Superior temporal gyrus (tissue), 1 donor: ENCODE data around the gene FOSL2.

Experiments
- DNase-seq: peaks from one replicate; pipeline ENCODE4 v3.0.0-alpha.2; 2016; ENCODE audit errors: extremely low spot score

The FOSL2 gene

GRCh38 chr2:28392297-28393113, at the start of gene FOSL2:
TSS of gene FOSL2 (plus strand) at chr2:28392858. CDS start at chr2:28393721, 863 bp downstream.
- DNase-seq = peak; percentile 92

- DNase-seq = no peak
Observed at GRCh38 chr2:28343184-28343942, 49.3 kb upstream of the FOSL2 start.

- no peak for DNase-seq
Observed at GRCh38 chr2:28343971-28344715, 48.5 kb upstream of the FOSL2 start.

- no peak for DNase-seq
Observed at GRCh38 chr2:28344756-28345373, 47.8 kb upstream of the FOSL2 start.

- DNase-seq = no peak
Observed at GRCh38 chr2:28345619-28346018, 47.0 kb upstream of the FOSL2 start.

- DNase-seq = no peak
Observed at GRCh38 chr2:28346587-28346986, 46.1 kb upstream of the FOSL2 start.

GRCh38 chr2:28347193-28347592, 45.5 kb upstream of the FOSL2 start:
- DNase-seq = no peak

GRCh38 chr2:28347596-28347995, 45.1 kb upstream of the FOSL2 start:
- DNase-seq = no peak

- no peak for DNase-seq
Observed at GRCh38 chr2:28348149-28348567, 44.5 kb upstream of the FOSL2 start.

GRCh38 chr2:28348921-28349320, 43.7 kb upstream of the FOSL2 start:
- no peak for DNase-seq

GRCh38 chr2:28349546-28350165, 43.0 kb upstream of the FOSL2 start:
- no peak for DNase-seq

- no peak for DNase-seq
Observed at GRCh38 chr2:28350196-28350595, 42.5 kb upstream of the FOSL2 start.

- no peak for DNase-seq
Observed at GRCh38 chr2:28350791-28351285, 41.8 kb upstream of the FOSL2 start.

GRCh38 chr2:28351621-28352020, 41.0 kb upstream of the FOSL2 start:
- DNase-seq = no peak

- no peak for DNase-seq
Observed at GRCh38 chr2:28352104-28352503, 40.6 kb upstream of the FOSL2 start.

- DNase-seq = no peak
Observed at GRCh38 chr2:28352610-28353195, 40.0 kb upstream of the FOSL2 start.

- no peak for DNase-seq
Observed at GRCh38 chr2:28354920-28355520, 37.6 kb upstream of the FOSL2 start.

GRCh38 chr2:28355521-28356094, 37.0 kb upstream of the FOSL2 start:
- DNase-seq = no peak

GRCh38 chr2:28356095-28356911, 36.4 kb upstream of the FOSL2 start:
- peak; percentile 41 for DNase-seq
